GM19463 (cell line): Measurements from ENCODE around the gene FKBP15.

Experiments
- ATAC-seq: cut with Tn5 transposase; IDR thresholded peaks from one replicate; pipeline ENCODE4 v1.9.1; 2021; ENCODE audit warnings: mild to moderate bottlenecking, moderate library complexity; ENCODE audit not compliant: unreplicated experiment

FKBP15 gene

DNA sequence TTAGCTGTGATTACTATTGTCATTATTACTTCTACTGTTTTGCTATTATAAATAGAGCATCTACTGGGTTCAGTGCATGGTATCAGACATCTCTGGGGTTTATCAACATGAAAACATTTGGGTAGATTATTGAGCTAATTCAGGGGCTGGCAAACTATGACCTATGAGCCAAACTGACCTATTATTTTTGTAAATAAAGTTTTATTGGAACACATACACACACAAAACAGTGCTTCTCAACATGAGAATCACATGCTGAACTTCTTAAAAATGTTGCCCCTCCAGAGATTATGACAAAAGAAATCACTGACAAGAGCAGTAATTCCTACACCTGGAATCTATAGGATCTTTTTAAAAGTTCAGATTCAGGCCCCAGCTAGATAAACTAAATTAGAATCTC, 39.9 kb downstream of the FKBP15 start:
- no peak for ATAC-seq

DNA sequence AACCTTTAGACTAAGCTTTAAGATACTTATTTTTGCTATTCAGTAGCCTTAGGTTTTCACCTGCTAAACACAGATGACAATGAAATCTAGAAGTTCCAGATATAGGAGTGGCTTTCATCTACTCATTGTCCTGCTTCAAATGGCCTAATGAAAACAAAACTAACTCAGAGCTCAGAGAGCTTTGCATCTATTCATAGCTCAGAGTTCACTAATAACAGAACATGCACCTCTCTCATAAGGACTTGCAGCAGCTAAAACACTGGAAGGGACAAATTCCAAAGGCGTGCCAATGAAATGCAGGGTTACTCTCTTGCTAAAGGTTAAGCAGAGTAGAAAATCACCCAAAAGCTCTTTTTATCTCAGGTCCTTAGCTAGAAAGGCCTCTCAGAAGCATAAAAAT, 41.2 kb downstream of the FKBP15 start:
- no peak for ATAC-seq

DNA sequence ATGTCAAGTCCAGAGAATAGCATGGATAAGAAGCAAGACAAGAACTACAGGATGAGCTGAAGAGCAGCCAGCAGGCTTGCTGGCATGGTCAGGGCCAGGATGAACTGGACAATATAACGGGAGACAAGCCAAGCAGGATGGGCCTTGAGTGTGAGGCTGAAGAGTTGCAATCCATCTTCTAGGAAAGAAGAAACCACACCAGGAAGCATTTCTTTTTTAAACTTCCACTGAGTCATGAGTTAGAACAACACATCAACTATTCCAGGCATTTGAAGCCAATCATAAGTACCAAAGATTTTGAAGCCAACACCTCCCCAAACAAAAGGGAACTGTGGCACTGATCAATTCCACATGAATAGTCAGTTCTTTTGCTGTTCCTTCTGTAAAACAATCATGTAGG, 43.0 kb downstream of the FKBP15 start:
- ATAC-seq = no peak

DNA sequence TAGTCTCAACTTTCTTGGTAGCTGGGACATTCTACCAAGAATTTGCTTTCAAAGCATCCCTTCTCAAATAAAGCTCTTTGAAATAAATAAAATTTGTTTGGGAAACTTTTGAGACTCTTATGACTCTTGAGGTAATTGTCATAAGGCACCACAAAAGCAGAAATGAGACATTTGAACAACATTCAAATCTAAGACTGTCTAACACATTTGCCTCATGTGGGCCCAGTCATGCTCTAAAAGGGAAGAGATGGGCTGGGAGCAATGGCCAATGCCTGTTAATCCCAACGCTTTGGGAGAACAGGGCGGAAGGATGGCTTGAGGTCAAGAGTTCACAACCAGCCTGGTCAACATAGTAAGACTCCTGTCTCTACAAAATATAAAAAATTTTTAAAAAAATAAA, 43.8 kb downstream of the FKBP15 start:
- ATAC-seq = no peak

DNA sequence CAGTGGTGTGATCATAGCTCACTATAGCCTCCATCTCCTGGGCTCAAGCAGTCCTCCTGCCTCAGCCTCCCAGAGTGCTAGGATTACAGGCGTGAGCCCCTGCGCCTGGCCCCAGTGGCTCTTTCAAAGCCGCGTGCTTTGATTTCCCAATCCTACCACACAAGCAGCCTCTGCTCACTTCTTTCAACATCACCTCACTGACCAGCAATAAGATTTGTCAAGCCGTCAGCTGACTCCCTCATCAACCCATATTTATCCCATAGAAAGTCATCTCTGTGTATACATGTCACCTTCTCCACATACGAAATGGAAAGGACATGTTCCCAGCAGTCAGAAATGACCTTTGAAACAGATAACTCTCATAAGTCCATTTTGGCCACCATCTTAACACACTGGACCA, 44.3 kb downstream of the FKBP15 start:
- ATAC-seq = no peak

- no peak for ATAC-seq
Measured at GRCh38 chr9:113173341-113173740, 47.7 kb downstream of the FKBP15 start.

DNA sequence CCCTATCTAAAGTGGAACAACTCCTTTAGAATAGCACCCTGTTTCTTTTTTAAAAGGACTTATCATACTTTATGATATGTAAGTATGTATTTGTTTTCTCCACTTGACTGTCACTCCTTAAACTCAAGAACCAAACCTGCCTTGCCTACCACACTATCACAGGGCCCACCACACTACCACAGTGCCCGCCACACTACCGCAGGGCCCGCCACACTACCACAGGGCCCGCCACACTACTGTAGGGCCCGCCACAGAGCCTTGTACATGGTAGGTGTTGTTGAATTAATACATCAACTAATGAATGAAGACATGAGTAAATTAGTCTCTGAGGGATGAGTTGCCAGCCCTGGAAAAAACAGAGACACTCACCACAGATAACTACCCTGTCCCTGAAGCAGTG, 52.3 kb downstream of the FKBP15 start:
- no peak for ATAC-seq

DNA sequence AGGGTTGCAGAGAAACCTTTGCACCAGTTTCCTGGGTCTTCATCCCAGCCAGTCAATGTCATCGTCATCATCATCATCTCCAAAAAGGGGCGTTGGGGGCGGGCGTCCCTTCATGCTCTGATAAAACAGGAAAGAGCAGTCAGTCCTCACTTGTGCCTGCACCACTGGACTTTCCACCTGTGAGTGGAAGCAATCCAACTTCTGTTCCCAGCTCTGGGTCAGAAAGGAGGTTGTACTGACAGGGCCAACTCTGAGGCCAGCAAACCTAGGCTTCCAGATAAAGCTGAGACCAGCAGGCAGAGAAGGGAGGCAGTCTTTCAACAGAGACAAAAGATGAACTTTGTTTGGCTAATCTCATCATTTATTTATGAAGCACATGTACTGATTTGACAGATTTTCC, 55.0 kb downstream of the FKBP15 start:
- no peak for ATAC-seq

DNA sequence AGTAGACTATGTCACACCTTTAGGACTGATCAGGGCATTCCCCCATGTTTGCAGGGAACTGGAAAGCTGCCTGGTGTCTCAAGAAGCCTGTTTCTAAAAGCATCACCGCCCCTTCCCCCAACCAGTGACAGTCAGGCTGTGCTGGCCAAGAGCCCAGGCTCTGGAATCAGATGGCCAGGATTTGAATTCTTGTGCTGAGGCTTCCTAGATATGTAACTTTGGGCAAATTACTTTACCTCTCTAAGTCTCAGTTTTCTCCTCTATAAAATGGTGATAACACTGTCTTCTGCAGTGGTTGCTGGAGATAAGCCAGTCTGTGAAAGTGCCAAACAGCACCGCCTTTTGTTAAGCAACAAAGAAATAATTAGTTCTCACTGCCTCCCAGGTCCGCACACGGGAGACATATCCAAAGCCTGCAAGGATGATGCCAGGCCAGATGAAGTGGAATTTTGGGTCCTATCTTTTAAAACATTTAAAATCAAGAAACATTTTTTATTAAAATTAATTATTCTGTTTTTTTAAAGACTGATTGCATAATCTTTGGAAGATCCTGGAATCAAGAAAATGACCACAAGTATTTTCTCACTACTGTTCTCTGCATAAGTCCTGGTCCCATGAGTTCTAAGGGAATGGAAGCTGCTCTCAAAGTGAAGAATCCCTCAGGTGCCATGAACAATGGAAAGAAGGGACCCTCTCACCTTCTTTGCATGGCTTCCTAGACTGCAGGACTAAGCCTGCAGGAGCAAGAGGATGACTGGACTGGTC, 56.4 kb downstream of the FKBP15 start:
- ATAC-seq = no peak

- no peak for ATAC-seq
Measured at GRCh38 chr9:113163001-113163400, 58.1 kb downstream of the FKBP15 start.

GRCh38 chr9:113160571-113160970, 60.5 kb downstream of the FKBP15 start:
- no peak for ATAC-seq

DNA sequence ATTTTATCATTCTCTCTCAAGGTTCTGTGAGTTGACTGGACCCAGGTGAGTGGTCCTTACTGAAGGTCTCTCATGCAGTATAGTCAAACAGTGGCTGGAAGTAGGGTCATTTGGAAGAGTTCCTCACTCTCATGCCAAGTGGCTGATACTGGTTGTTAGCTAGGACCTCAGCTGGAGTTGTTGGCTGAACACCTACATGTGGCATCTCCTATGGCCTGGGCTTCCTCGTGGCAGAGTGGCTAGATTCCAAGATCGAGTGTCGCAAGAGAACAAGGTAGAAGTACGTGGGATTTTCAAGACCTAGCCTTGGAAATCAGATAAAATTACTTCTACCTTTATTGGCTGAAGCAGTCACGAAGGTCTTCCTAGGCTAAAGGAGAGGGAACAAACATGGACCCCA, 62.6 kb downstream of the FKBP15 start:
- no peak for ATAC-seq

DNA sequence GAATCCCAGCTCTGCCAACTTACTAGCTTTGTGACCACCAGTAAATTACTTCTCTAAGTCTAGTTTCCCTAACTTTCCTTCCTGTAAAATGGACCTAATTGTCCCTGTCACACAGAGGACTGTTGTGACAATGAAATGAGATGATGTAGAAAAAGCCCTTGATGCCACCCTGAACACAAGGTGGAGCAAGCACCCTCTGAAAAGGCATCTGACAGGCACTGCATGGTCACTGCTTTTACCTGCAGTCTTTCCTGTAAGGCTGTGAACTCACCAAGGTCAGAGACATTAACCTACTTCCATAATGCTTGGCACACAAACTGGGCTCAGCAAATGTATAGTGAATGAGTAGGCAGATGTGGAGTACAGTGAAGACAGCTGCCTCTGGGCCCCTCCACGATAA, 64.2 kb downstream of the FKBP15 start:
- ATAC-seq = no peak

- ATAC-seq = no peak
Measured at GRCh38 chr9:113155911-113156588, 65.0 kb downstream of the FKBP15 start.

DNA sequence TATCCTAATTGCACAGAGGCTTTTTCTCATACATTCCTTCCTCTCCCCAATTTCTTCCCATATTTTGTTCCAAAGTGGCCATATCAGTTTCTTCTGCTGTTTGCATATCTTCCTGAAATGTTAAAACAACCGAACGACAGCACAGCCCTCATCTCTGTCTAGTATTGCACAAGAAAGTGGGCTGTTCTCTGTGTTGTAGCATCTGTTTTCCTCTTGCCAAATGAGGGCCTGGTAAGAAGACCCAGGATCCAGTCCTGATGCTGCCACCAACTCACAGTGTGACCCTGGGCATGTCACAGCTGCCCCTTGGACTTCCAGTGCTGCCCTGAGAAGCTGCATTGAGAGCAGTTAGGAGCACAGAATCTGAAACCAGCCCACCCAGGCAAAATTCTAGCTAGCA, 66.1 kb downstream of the FKBP15 start:
- no peak for ATAC-seq

- no peak for ATAC-seq
Measured at GRCh38 chr9:113154471-113154870, 66.6 kb downstream of the FKBP15 start.

- no peak for ATAC-seq
Measured at GRCh38 chr9:113153599-113153998, 67.5 kb downstream of the FKBP15 start.

DNA sequence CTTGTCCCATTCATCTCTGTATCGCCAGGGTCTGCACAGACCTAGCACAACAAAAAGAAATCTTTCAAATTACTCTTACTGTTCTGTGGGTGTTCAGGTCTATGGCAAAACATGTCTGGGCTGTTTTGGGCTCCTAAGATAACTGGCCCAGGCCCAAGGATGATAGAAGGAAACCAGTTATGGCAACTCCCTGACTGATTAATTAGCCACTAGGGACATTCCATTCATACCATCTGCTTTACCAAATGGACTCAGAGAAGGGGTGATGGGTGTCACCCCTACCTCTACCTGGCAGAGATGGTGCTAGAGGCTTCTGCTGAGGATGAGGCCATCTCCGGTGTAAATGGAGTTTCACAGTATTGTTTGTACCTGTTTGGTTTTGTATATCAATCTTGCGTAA, 68.4 kb downstream of the FKBP15 start:
- no peak for ATAC-seq

GRCh38 chr9:113151696-113152630, 69.1 kb downstream of the FKBP15 start:
- no peak for ATAC-seq

DNA sequence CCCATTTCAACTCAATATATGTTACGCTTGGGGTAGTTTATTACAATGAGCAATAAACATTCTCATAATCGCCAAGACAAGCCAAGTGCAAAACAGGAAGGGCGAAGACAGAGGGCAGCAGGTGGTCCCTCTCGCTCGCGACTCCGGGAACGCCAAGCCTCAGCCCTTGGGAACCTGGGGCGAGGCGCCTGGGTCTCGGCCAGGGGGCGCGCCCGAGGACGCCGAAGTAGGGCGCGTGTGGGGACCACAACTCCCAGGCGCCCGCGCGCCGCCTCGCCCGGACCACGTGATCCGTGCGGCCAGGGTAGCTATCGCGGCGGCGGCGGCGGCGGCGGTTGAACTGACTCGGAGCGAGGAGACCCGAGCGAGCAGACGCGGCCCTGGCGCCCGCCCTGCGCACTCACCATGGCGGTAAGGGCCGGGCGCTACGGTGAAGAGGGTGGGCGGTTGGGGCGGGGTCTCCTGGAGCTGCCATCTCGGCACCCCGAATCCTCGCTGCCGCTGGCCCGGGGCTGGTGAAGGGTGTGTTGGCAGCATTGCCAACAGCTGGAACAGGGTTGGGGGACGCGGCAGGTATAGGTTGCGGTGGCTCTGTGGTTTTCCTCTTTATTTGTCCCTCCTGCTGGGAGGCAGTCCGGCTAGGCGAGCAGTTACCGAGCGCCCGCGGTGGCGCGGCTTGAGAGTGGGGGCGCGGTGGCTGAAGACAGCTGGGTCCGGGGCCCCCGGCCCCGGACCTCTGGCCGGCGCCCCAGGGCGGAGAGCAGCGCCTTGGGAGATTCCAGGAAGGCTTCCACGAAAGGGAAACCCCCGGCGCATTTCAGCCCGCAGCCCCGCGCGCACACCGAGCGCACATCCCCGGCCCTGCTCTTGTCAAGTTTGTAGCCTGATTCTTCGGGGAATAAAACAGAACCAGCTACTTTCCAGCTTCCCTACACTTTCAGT, 70.1 kb downstream of the FKBP15 start, which contains the start of gene SLC31A2:
SLC31A2 (plus strand) TSS at position 338 of the 942 bp plus-strand sequence; CDS start at position 406, 68 bp downstream.
- ATAC-seq = peak; percentile 98
